Mesendoderm (in vitro differentiated cells): ENCODE results near the gene C2CD3.

Source experiments
- DNase-seq: peaks from one replicate; pipeline ENCODE4 v3.0.0; 2013
- H2AK5ac ChIP-seq: 2 replicates; pipeline ENCODE4 v1.6.1; 2013; ENCODE audit warnings: low read length, inconsistent platforms
- H2BK120ac ChIP-seq: 2 replicates; pipeline ENCODE4 v1.6.1; 2013; ENCODE audit warnings: low read depth, mild to moderate bottlenecking, low read length, moderate library complexity, mixed read lengths
- H2BK15ac ChIP-seq: replicated peaks from 2 replicates; pipeline ENCODE4 v1.6.1; 2013; ENCODE audit warnings: low read depth, mild to moderate bottlenecking, moderate library complexity
- H2BK5ac ChIP-seq: 2 replicates; pipeline ENCODE4 v1.6.1; 2013; ENCODE audit warnings: low read length, inconsistent platforms
- H3K18ac ChIP-seq: 2 replicates; pipeline ENCODE4 v1.6.1; 2013; ENCODE audit warnings: mild to moderate bottlenecking, low read length, mixed read lengths
- H3K23ac ChIP-seq: one replicate; pipeline ENCODE4 v1.6.1; 2013; ENCODE audit warnings: low read length
- H3K27ac ChIP-seq: 2 replicates; pipeline ENCODE4 v1.5.1; 2013; ENCODE audit warnings: low read depth, mild to moderate bottlenecking, inconsistent platforms, low read length, moderate library complexity
- H3K27me3 ChIP-seq: 2 replicates; pipeline ENCODE4 v1.6.1; 2013; ENCODE audit warnings: low read length, control low read depth, mild to moderate bottlenecking, inconsistent platforms; ENCODE audit not compliant: insufficient read depth, poor library complexity
- H3K36me3 ChIP-seq: 2 replicates; pipeline ENCODE4 v1.6.1; 2013; ENCODE audit warnings: low read length, inconsistent platforms; ENCODE audit not compliant: control insufficient read depth, insufficient read depth
- H3K4ac ChIP-seq: one replicate; pipeline ENCODE4 v1.6.1; 2013; ENCODE audit warnings: low read depth, mild to moderate bottlenecking, low read length, moderate library complexity
- H3K4me1 ChIP-seq: 2 replicates; pipeline ENCODE4 v1.6.1; 2013; ENCODE audit warnings: low read depth, low read length, inconsistent platforms; ENCODE audit not compliant: control insufficient read depth
- H3K4me2 ChIP-seq: 2 replicates; pipeline ENCODE4 v1.6.1; 2013; ENCODE audit warnings: low read length
- H3K4me3 ChIP-seq: 2 replicates; pipeline ENCODE4 v1.5.1; 2013; ENCODE audit warnings: mild to moderate bottlenecking, low read length
- H3K56ac ChIP-seq: one replicate; pipeline ENCODE4 v1.6.1; 2013; ENCODE audit warnings: low read length
- H3K79me1 ChIP-seq: 2 replicates; pipeline ENCODE4 v1.6.1; 2013; ENCODE audit warnings: low read length, inconsistent platforms
- H3K79me2 ChIP-seq: 2 replicates; pipeline ENCODE4 v1.6.1; 2013; ENCODE audit warnings: mild to moderate bottlenecking, low read length; ENCODE audit not compliant: control insufficient read depth, insufficient read depth
- H3K9ac ChIP-seq: 2 replicates; pipeline ENCODE4 v1.6.1; 2013; ENCODE audit warnings: low read length, inconsistent platforms
- H4K5ac ChIP-seq: one replicate; pipeline ENCODE4 v1.6.1; 2013; ENCODE audit warnings: low read length
- H4K8ac ChIP-seq: one replicate; pipeline ENCODE4 v1.6.1; 2013; ENCODE audit warnings: low read depth, mild to moderate bottlenecking, control low read depth, low read length, moderate library complexity
- WGBS: extraction: QIAGEN DNeasy Blood & Tissue Kit; methylation state at CpG from one replicate; pipeline ENCODE4 v1.1.7; 2013; ENCODE audit warnings: low lambda C conversion rate, missing lambda C conversion rate; ENCODE audit not compliant: insufficient coverage; ENCODE audit errors: extremely low coverage; 5-methylcytosine and 5-hydroxymethylcytosine counted together

The C2CD3 gene

GRCh38 chr11:74077193-74077592, 93.6 kb downstream of the C2CD3 start:
- H3K4me2 ChIP-seq: no peak overlapping the region
- H3K4me1 ChIP-seq: no peaks in the 10 kb centered on the region
- H3K36me3 ChIP-seq: peaks cover 2% of the 10 kb centered on the region
- H2BK5ac ChIP-seq: no peak overlapping the region
- H3K4ac ChIP-seq: no peak overlapping the region
- no peak for DNase-seq
- no peak overlapping the region for H4K8ac ChIP-seq
- no CpG with 5 or more reads among the region's 3 CpGs for WGBS
- no peak overlapping the region for H3K56ac ChIP-seq
- no peak overlapping the region for H2AK5ac ChIP-seq
- H3K9ac ChIP-seq: no peak overlapping the region
- H4K5ac ChIP-seq: no peak overlapping the region
- no peak overlapping the region for H3K23ac ChIP-seq
- H2BK15ac ChIP-seq: no peak overlapping the region
- no peak overlapping the region for H2BK120ac ChIP-seq
- peaks cover 2% of the 10 kb centered on the region for H3K27me3 ChIP-seq
- no peak overlapping the region for H3K18ac ChIP-seq
- H3K27ac ChIP-seq: no peak overlapping the region
- H3K4me3 ChIP-seq: no peak overlapping the region
- no peaks in the 10 kb centered on the region for H3K79me2 ChIP-seq
- no peaks in the 10 kb centered on the region for H3K79me1 ChIP-seq

DNA sequence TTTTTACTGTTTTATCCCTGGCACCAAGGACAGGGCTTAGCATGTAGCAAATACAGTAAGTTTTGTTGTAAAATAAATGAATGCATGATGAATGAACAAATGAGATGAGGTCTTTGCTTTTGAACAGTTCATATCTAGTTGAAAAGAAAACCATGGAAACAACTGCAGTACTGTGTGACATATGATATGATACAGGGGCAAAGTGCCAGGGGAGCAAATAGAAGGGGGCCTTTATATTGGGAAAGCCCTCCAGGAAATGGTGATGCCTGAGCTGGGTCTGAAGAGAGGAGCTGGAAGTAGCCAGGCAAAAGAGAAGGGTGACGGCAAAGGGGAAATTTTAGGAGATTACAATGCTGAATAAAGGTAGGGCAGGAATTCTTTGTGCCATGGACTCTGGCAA, 98.1 kb downstream of the C2CD3 start:
- no peak for DNase-seq
- Histone ChIP-seq H3K4me2 (no peak overlapping the region), H2BK120ac (no peak overlapping the region), H3K36me3 (peaks cover 2% of the 10 kb centered on the region), H3K23ac (no peak overlapping the region), H4K8ac (no peak overlapping the region), H4K5ac (no peak overlapping the region), H3K27me3 (peaks cover 2% of the 10 kb centered on the region), H2AK5ac (no peak overlapping the region), H2BK5ac (no peak overlapping the region), H3K27ac (no peak overlapping the region), H3K4ac (no peak overlapping the region), H2BK15ac (no peak overlapping the region), H3K18ac (no peak overlapping the region), H3K79me2 (no peaks in the 10 kb centered on the region), H3K4me3 (no peak overlapping the region), H3K4me1 (no peaks in the 10 kb centered on the region), H3K79me1 (no peaks in the 10 kb centered on the region), H3K9ac (no peak overlapping the region), H3K56ac (no peak overlapping the region)
- no CpG with 5 or more reads among the region's 1 CpG for WGBS

- no peaks in the 10 kb centered on the region for H3K79me2 ChIP-seq
- no peak overlapping the region for H3K23ac ChIP-seq
- H3K79me1 ChIP-seq: no peaks in the 10 kb centered on the region
- H2BK5ac ChIP-seq: no peak overlapping the region
- no peak overlapping the region for H2BK15ac ChIP-seq
- H3K4me2 ChIP-seq: no peak overlapping the region
- H2AK5ac ChIP-seq: no peak overlapping the region
- no peak overlapping the region for H4K8ac ChIP-seq
- H3K18ac ChIP-seq: no peak overlapping the region
- peaks cover 2% of the 10 kb centered on the region for H3K27me3 ChIP-seq
- H3K56ac ChIP-seq: no peak overlapping the region
- no peak overlapping the region for H4K5ac ChIP-seq
- H2BK120ac ChIP-seq: no peak overlapping the region
- no peaks in the 10 kb centered on the region for H3K4me1 ChIP-seq
- H3K4ac ChIP-seq: no peak overlapping the region
- peaks cover 2% of the 10 kb centered on the region for H3K36me3 ChIP-seq
- DNase-seq: no peak
- H3K9ac ChIP-seq: no peak overlapping the region
- no peak overlapping the region for H3K4me3 ChIP-seq
- H3K27ac ChIP-seq: no peak overlapping the region
- whole genome bisulfite sequencing: no CpG with 5 or more reads among the region's 1 CpG
Measured at GRCh38 chr11:74072286-74072685, 98.5 kb downstream of the C2CD3 start.

DNA sequence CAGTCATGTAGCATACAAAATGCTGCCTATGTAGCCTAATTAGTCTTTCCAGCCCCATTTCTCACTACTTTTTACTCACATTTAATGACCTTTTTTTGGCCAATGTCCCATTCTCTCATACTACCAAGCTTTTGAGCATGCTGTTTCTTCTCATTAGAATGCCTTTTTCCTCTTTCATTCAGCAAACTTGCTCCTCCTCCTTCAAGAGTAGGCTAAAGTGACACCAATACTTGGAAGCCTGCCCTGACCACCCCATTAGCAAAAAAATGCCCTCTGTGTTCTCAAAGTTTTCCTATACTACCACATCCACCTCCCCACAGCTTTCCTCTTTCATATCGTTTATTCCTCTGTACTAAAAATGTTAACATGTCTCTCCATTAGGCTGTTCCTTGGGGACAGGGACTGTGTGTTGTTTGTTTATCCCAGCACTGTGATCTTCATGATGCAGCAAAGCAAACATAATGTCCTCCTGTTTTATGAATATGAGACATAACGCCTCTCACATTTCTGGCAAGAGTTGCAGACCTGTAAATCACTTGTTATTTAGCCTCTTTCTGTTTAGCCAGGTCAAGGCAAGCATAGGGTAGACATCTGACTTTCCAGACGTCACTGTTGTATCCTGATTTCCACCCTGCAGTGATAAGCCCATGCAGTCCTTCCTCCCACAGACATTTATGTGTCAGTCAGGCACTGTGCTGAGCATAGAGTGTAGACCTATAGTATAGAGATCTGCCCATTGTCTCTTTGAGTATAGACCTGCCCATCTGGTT, 99.9 kb downstream of the C2CD3 start:
- no peak overlapping the region for H2BK15ac ChIP-seq
- no peak overlapping the region for H3K18ac ChIP-seq
- H3K56ac ChIP-seq: no peak overlapping the region
- H3K4me3 ChIP-seq: no peak overlapping the region
- no peak overlapping the region for H4K8ac ChIP-seq
- no peak overlapping the region for H3K27ac ChIP-seq
- H3K27me3 ChIP-seq: no peaks in the 10 kb centered on the region
- no peak overlapping the region for H2AK5ac ChIP-seq
- no peak overlapping the region for H4K5ac ChIP-seq
- no peaks in the 10 kb centered on the region for H3K4me1 ChIP-seq
- WGBS: no CpG with 5 or more reads among the region's 3 CpGs
- no peak overlapping the region for H3K4ac ChIP-seq
- no peak overlapping the region for H3K23ac ChIP-seq
- no peaks in the 10 kb centered on the region for H3K79me2 ChIP-seq
- no peaks in the 10 kb centered on the region for H3K79me1 ChIP-seq
- no peak overlapping the region for H3K9ac ChIP-seq
- H2BK5ac ChIP-seq: no peak overlapping the region
- no peak overlapping the region for H2BK120ac ChIP-seq
- H3K4me2 ChIP-seq: no peak overlapping the region
- peaks cover 2% of the 10 kb centered on the region for H3K36me3 ChIP-seq
- no peak for DNase-seq

GRCh38 chr11:74069146-74070046, 101.4 kb downstream of the C2CD3 start:
- no peaks in the 10 kb centered on the region for H3K4me1 ChIP-seq
- no peak overlapping the region for H3K4me3 ChIP-seq
- H2BK5ac ChIP-seq: no peak overlapping the region
- no CpG with 5 or more reads among the region's 6 CpGs for WGBS
- no peak overlapping the region for H2BK120ac ChIP-seq
- H3K27me3 ChIP-seq: no peaks in the 10 kb centered on the region
- H3K79me2 ChIP-seq: no peaks in the 10 kb centered on the region
- H3K27ac ChIP-seq: no peak overlapping the region
- no peak overlapping the region for H2BK15ac ChIP-seq
- DNase-seq: no peak
- no peak overlapping the region for H3K23ac ChIP-seq
- H4K8ac ChIP-seq: no peak overlapping the region
- H3K9ac ChIP-seq: no peak overlapping the region
- no peak overlapping the region for H4K5ac ChIP-seq
- H3K4me2 ChIP-seq: no peak overlapping the region
- H3K79me1 ChIP-seq: no peaks in the 10 kb centered on the region
- no peak overlapping the region for H3K4ac ChIP-seq
- no peak overlapping the region for H2AK5ac ChIP-seq
- H3K18ac ChIP-seq: no peak overlapping the region
- no peak overlapping the region for H3K56ac ChIP-seq
- H3K36me3 ChIP-seq: peaks cover 2% of the 10 kb centered on the region
